Activated CD4-positive, alpha-beta T cell treated with anti-CD3 and anti-CD28 coated beads, Interleukin-2, amount 50 U/mL, for 48 hours (primary cell): ENCODE measurements around the gene HIPK2.

ENCODE experiments used
- DNase-seq, 2 experiments: peaks; one replicate each; pipeline ENCODE4 v3.0.0-alpha.2; 2020

HIPK2 gene

DNA sequence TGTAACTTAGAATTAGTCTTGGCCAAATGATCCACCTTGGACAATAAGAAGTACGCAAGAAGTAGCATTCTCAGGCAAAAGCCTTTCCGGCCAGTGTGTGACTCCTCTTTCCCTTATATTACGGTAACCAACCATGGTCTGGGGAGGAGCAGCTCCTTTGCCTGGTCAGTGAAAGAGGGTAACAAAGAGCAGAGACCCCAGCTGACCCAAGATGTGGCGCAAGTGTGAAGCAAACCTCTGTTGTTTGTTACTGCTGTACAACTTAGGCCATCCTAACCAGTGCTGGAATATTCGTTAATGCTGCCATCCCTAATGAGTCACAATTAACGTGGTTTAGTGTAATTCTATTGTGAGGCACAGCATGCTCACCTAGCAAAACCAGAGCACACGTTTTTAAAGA lies 44.0 kb downstream of the HIPK2 start:
- DNase-seq, result no peak

DNA sequence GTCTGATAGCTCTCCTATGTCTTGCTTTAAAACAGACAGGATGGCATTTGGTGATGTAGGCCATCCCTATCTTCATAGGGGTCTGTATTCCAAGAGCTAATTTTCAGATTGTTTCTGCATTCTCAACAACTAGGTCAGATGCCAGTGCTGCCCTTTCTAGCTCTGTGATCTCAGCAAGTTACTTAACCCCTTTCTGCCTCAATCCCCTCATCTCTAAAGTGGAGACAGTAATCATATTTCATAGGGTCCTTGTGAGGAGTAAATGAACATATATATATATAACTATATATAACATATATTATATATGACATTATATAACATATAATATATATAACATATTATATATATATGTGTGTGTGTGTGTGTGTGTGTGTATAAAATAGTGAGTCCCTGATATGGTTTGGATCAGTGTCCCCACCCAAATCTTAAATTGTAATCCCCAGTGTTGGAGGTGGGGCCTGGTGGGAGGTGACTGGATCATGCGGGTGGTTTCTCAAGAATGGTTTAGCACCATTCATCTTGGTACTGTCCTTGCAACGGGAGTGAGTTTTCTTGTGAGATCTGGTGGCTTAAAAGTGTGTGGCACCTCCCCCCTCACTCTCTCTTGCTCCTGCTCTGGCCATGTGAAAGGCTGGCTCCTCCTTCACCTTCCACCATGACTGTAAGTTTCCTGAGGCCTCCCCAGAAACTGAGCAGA lies 45.2 kb downstream of the HIPK2 start:
- DNase-seq, result no peak

DNA sequence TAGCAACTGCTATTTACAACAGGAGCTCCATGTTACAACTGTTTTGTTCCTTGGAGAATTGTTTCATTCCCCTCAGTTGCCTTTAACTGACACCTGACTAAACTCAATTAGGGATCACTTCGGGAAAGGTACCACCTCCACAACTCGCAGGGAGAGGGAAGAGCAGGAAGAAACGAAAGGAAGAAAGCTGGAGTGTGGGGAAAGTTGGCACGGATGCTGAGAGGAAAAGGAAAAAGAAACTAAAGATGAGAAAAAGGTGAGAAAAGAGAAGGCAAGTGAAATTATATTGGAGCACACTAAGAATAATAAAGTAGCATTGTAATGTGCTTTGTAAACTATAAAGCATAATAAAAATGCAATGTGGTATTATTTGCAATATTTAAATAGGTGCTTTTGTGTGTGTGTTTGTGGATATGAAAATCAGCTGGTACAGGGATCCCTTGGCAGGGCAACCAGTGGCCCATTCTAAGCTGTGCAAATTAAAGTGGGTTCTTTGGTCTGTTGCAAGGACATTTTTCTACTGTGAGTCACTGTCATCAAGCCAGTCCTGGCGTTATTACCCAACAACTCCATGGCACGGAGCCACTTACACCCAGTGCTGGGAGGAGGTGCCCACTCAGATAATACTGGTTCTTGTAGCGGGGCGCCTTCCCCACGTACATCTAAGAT lies 45.9 kb downstream of the HIPK2 start:
- no peak for DNase-seq

DNA sequence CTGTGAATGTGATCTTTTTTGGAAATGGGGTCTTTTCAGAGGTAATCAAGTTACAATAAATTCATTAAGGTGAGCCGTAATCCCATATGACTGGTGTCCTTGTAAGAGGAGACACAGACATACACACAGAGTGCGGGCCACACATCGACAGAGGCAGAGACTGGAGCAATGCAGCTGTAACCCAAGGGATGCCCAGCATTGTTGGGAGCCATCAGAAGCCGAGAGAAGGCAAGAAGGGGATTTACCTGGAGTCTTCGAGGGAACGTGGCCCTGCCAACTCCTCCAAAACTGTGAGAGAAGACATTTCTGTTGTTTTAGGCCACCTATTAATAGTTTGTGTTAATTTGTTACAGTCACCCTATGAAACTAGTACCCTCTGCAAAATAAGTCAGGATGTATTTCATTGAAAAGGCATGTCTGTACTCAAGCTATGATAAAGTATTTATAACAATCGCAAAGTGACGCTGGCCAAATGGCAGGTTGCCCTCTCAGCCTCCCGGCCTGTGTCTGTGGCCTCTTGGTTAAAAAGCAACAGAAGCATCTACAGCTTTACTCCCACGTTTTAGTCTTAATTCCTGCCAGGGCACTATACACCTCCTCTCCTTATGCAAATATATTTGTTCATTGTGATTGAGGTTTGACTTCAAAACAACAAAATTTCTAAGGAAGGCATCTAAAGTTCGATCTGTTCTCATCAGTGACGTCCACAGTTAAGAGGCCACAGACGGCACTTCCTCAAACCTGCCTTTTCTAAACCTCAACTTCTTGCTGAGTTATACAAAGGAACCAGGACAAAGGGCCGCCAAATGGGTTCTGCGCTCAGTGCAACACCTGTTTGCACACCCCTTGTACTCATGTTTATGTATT lies 46.8 kb downstream of the HIPK2 start:
- DNase-seq, result peak in 1 of 2 experiments; percentile 7

DNA sequence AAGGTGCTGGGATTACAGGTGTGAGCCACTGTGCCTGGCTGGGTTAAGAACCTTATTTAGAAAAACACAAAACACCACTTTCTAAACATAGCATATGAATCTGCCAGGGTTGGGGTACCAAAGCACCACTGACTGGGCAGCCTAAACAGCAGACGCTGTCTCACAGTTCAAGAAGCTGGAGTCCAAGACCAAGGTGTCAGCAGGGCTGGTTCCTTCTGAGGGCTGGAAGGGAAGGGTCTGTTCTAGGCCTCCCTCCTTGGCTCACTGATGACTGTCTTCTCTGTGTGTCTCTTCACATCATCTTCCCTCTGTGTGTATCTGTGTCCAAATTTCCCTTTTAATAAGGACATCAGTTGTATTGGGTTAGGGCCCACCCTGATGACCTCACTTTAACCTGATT lies 49.6 kb downstream of the HIPK2 start:
- DNase-seq, result no peak

DNA sequence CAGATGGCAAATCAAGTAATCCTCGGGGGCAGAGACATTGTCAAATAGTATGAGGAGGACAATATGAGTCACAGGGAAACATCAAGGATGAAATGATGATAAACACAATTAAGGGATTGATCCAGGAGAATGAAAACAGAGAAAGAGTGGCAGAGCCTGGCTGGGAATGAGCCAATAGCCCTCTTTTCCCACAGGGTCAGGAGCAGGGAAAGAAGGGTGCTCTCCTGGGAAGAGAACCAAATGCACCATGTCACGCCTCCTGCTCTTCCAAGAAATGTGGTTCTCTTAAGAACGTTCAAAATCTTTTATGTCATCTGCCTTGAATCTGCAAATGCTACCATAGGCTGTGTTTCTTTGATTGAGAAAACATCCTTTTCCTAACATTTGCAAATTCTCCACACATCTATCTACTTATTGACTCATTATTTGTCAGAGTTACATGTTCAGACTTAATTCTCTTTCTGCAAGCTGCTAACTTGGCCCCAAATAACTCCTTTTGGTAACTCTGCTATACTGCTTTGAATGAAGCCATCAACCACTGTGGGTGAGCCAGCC lies 50.6 kb downstream of the HIPK2 start:
- no peak for DNase-seq

DNA sequence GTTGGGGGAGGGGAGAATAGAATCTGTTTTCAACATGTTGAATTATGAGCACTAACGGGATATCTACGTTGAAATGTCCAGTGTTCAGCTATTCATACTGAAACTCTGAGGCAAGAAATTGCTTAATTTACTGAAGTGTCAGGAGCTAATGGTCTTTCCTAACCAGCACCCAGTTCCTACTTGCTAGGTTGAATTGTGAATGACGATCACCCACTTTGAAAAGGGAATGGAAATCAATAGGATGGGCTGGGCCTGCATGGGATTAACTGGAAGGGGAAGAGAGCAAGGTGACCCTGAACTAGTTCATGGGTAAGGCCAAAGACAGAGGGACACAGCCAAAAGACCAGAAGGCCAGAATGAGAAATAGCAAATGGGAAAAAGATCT lies 51.3 kb downstream of the HIPK2 start:
- DNase-seq, result no peak

DNA sequence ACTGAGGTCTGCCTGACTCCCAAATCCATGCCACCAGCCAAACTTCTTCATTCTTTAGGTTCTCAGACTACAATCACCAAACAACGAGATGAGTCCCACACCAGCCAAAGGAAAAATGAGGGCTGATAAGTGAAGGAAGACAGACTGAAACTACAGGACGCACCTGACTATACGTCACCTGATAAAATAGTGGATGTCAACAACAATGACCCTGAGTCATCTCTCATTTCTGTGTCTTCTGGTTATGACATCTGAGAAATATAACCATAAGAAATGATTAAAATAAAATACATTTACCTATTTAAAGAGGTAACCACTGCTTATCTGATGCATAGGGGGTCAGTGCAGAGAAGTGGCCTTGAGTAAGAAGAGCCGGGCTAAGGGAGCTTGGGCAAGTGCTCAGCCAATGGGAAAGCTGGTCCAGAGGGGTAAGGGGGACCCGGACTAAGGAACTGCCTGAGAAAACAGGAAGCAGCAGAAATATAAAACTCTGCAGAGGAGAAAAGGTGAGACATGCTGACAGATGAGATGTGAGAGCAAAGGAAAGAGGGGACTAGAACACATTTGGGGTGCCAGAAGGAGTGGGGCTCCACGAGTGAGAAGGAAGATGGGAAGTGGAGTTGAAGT lies 51.8 kb downstream of the HIPK2 start:
- DNase-seq, result no peak

DNA sequence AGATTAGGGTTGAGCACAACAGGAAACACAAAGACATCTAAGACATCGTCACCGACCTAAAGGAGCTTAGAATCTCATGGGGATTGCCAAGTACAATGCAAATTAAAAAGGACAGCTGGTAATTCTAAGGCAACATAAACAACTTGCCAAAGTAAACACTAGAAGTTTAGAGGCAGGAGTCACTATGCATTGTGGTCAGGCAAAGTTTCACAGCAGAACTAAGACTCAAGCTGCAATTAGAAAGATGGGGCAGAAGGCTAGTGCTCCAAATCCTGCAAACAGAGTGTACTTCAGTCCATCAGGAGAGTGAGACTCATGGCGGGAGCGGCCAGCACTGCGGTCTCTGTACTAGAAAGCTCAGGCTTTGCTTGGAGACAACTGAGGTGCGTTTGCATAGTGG lies 52.7 kb downstream of the HIPK2 start:
- DNase-seq, result no peak

DNA sequence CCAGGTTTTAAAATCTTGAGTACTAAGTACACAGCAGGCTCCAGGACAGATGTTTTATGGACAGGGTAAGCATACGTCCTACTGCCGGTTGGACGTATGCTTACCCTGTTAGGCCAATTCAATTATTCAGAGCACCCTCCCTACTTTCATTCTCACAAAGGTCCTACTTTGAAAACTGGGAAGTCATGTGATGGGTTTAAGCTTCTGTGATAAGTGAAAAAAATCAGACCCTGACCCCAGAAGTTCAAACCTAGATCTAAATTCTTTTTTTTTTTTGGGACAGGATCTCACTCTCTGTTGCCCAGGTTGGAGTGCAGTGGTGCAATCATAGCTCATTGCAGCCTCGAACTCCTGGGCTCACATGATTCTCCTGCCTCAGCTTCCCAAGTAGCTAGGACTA lies 55.2 kb downstream of the HIPK2 start:
- DNase-seq, result no peak

DNA sequence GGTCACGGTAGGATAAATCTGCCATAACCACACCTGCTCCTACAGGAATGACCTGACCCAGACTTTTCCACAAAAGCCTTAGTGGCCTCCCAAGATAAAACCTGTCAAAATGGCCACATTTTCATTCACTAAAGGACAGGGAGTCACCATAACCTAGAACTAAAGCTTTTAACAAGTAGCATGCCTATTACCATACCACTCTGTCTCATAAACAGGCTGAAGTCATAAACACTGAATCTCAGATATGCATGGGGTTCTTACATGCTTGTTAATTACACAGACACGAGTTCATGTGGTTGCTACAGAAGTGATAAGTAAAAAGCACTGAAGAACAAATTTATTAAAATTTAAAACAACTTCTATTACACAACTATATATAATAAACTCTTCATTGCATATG lies 56.0 kb downstream of the HIPK2 start:
- no peak for DNase-seq

DNA sequence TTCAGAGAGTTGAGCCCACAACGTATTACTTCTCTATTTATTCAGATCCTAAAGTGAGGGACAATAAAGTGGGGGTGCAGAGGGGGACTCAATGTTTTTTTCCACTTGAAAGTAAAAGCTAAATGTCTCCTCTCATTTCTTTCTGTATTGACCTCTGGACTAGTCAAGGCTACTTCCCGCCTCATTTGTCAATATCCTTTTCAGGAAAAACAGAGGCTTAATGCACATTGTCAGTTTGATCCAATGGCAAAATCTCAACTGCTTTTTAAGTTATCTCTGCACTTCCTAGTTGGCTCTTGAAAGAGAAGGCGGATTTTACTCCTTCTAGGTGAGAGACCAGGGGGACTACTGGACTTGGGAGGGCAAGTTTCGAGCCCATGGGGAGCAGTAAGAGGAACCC lies 56.4 kb downstream of the HIPK2 start:
- DNase-seq, result no peak

DNA sequence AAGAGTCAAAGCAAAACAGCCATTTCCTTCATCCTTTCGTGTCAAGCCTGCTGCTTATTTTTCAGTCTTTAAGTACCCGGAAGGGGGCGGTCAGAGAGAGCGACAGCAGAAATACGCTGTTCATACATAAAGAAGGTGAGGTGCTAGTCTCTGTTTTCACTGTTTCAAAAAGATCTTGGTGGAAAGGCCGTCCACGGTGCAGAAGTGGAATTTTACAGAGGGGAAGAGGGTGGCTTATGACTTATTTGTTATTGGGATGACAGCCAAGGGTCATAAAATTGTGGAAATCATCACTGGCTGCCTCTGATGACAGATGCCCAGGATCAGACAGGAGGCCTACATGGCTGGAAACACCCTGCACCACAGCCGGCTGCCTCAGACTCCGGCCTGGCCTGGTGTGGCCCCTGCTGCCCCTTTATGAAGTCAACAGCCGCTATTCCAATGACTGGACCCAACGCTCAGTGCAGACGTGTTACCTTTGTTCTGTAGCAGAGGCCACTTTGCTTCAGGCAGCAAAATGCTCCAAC lies 57.0 kb downstream of the HIPK2 start:
- DNase-seq, result peak in 1 of 2 experiments; percentile 12

DNA sequence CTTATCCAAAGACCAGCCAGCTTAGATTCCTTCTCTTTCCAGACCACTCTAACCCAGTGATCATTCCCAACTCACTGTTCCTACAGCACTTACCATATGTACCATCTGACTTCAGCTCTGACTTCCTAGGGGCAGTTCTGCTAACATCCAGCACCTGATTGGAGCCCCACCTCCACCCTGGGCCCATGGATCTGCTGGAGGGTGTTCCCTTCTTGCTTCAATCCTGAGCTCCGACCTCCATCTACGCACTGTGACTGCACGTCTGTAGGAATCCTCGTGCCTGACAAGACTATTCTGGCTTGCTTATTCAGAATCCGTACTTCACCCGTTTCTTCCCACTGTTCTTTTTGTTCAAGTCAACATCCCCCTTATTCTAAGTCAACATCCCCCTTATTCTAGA lies 57.6 kb downstream of the HIPK2 start:
- DNase-seq, result no peak

DNA sequence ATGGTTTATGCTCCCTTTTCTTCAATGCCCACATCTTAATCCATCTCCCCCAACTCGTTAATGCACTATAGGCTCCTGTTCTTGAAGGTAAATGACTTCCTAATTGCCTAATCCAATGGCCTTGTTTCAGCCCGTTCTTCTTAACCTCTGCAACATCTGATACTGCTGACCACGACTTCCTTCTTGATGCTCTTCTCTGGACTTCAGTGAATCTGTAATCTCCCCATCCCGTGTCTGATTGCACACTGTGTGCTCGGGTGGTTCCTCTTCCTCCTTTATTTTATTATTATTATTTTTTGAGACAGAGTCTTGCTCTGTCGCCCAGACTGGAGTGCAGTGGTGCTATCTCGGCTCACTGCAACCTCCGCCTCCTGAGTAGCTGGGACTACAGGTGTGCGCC lies 58.9 kb downstream of the HIPK2 start:
- no peak for DNase-seq

DNA sequence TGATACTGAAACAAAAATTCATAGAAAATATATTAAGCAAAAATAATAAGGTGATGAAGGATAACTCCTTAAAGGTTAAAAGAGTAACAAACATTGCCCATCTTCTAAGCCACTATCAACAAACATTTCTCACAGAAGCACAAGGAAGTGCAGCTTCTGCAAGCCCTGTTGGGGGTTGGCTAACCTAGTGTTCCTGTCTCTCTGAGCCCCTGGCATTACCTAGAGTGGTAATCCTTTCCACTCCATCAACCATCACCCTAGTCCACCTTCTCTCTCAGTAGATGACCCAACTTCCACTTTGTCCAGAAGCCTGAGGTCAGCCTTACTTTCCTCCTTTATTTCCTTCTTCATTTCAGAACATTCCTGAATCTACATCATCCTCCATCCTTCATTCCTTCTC lies 59.7 kb downstream of the HIPK2 start:
- DNase-seq, result no peak

DNA sequence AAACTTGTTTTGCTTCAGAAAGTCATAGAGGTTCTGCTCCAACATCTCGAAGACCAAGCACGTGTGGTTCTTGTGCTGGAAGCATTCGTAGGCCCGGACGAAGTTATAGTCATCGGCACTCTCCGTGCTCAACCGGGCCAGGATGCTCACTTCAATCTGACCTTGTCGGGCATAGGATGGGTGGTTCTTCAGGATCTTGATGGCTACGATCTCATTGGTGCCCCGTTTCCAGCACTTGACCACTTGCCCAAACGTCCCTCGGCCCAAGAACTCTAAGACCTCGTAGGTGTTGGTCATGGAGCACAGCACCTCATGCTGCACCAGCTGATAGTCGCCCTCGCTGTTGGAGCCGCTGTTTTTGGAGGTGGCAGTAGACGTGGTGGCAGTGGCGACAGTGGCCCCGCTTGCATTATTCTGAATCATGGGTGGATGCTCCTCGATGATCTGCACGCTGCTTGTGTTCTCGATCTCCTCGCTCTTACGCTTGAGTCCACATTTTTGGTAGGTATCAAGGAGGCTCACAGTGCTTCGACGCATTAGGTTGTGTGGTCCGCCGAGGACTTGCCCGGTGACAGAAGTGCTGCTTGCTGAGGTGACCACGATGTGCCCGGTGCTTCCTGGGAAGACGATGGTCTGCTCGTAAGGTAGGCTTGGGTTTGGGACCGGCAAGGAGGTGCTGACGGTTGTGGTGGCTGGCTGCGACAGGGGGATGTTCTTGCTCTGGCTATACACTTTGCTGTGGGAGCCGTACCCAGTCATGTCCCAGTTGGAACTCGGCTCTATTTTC lies 61.4 kb downstream of the HIPK2 start:
- no peak for DNase-seq

DNA sequence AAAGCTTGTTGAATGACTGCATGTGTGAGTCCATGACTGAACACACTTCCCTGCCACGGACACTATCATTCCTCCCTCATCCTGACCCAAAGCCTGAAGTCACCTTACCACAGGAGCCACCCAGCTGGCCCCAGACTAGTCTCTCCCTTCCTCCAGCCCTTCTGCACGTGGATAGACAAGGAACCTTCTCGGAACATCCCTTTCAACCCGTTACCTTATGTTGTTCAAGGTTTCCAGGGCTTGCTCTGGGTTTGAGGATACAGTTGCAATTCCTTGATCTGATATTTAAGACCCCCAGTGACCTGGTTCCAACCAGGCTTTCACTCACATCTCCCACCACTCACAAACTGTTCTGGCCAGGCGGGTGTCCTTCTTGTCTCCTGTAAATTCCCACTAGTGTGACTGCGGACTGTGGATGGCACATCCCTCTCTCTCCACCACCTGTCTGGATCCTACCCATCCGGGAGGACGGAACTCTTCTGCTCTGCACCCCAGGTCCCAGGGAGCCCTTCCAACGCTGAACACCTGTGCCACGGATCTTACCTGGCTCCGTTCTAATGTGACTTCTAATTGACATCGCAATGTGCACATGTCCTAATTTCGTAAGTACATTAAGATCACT lies 62.5 kb downstream of the HIPK2 start:
- no peak for DNase-seq

DNA sequence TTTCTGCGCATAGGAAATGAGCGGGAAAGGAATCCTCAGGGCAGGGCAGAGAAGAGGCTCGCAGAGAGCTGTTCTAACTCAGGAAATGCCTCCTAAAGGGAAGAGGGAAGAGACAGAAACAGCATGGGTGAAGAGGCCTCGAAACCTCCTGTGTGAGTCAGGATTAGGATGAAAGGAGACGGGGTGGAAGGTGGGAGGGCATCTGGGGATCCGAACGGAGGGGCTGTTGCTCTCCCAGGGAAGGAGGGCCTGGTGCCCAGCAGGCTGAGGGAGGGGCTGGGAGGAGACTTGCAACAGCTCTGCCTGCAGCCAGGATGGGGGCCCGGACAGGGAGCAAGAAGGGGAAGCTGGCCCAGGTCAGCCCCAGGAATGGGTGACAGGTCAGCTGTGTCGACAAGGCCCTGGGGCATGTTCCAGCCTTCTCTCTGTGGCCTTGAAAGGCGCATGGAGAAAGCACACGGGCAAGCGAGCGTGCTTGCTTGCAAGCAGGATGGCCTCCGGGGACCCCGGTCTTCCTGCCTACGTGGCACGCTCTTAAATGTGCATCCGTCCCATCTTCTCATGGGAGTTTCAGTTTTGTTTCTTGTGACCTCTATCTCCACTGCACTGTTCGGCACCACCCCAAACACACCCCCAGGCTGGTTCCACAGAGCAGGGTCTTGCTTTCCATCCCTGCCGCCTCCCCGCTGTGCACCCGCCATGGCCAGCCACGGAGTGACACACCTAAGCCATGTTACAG lies 63.5 kb downstream of the HIPK2 start:
- no peak for DNase-seq

DNA sequence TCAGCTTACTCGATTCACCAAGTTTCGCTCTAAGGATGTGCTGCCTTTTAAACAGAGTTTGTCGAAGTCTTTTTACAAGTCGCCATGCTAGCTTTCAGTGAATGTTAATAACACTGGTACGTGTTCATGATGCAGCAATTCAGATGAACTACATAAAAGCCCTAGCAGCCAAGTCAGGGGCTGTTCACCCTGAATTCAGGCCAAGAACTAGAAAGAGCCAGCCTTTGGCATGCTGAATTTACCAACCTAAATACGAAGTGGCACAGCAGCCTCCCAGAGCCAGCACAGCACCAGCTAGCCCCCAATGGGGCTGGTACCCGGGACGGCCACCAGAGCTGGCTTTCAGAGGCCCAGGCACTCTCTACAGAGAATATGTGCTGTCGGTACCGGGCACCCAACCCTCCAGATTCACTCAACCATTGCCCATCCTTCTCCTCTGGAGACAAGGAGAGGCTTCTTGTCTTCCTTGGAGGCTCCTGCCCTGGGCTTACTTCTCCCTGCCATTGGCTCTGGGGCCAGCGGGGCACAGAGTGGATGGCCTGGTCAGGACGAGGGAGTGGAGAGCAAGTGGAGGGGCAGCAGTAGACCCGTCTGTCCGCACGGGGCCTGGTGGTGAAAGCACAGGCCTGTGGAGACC lies 64.2 kb downstream of the HIPK2 start:
- no peak for DNase-seq
